Activated CD8-positive, alpha-beta memory T cell treated with anti-CD3 and anti-CD28 coated beads, Interleukin-2, amount 50 U/mL, for 48 hours (primary cell): Measurements from ENCODE around the gene MSANTD2.
A peak's percentile ranks its signal among the peaks of the same experiment; 100 is the strongest.
"Not testable (repeated sequence)": the region's sequence is repeated elsewhere in the genome, so short reads cannot be mapped to it uniquely, and the experiment has no call there.

Experiments
- DNase-seq: peaks from one replicate; pipeline ENCODE4 v3.0.0-alpha.2; 2020

The MSANTD2 gene

GRCh38 chr11:124814739-124815138 is 14.5 kb upstream of the MSANTD2 start:
- DNase-seq = no peak

GRCh38 chr11:124812876-124813275 is 12.7 kb upstream of the MSANTD2 start:
- DNase-seq = no peak

GRCh38 chr11:124811399-124812125 is 11.4 kb upstream of the MSANTD2 start:
- DNase-seq = no peak

- DNase-seq = no peak
Measured at GRCh38 chr11:124807660-124808270, 7.6 kb upstream of the MSANTD2 start.

- DNase-seq = no peak
Measured at GRCh38 chr11:124807201-124807600, 7.0 kb upstream of the MSANTD2 start.

GRCh38 chr11:124804884-124805283 is 4.7 kb upstream of the MSANTD2 start:
- no peak for DNase-seq

GRCh38 chr11:124801636-124802312 is 1.6 kb upstream of the MSANTD2 start:
- DNase-seq = no peak

GRCh38 chr11:124801014-124801413 is 808 bp upstream of the MSANTD2 start:
- DNase-seq = no peak

- DNase-seq = peak; percentile 74
Measured at GRCh38 chr11:124799348-124800225, 619 bp downstream of the MSANTD2 start.

- no peak for DNase-seq
Measured at GRCh38 chr11:124798991-124799347, 1.2 kb downstream of the MSANTD2 start.

- no peak for DNase-seq
Measured at GRCh38 chr11:124796312-124796711, 3.9 kb downstream of the MSANTD2 start.

- no peak for DNase-seq
Measured at GRCh38 chr11:124793466-124794278, 6.5 kb downstream of the MSANTD2 start.

GRCh38 chr11:124791626-124792341 is 8.4 kb downstream of the MSANTD2 start:
- no peak for DNase-seq

- no peak for DNase-seq
Measured at GRCh38 chr11:124788521-124788920, 11.7 kb downstream of the MSANTD2 start.

- no peak for DNase-seq
Measured at GRCh38 chr11:124784051-124784450, 16.2 kb downstream of the MSANTD2 start.

- DNase-seq = no peak
Measured at GRCh38 chr11:124783002-124783401, 17.2 kb downstream of the MSANTD2 start.

- DNase-seq = no peak
Measured at GRCh38 chr11:124779568-124779967, 20.6 kb downstream of the MSANTD2 start.

- no peak for DNase-seq
Measured at GRCh38 chr11:124778281-124778680, 21.9 kb downstream of the MSANTD2 start.

GRCh38 chr11:124776865-124777645 is 23.2 kb downstream of the MSANTD2 start:
- no peak for DNase-seq

- DNase-seq = not testable (repeated sequence)
Measured at GRCh38 chr11:124770959-124771358, 29.2 kb downstream of the MSANTD2 start.
